Skeletal muscle tissue (tissue), 4 donors: ENCODE data around the gene APOBEC3G. TPM values are rescaled to one million over a fixed set of nuclear protein-coding genes. Genes with fewer than 3 reads are reported as not detected.
"Not testable (repeated sequence)": the region's sequence is repeated elsewhere in the genome, so short reads cannot be mapped to it uniquely, and the experiment has no call there.

Experiments used
- H3K27ac ChIP-seq: one replicate; pipeline ENCODE4 v1.7.0; 2013; ENCODE audit warnings: mild to moderate bottlenecking, low read depth, low read length, inconsistent platforms
- H3K27me3 ChIP-seq, 3 donors: one replicate each; pipeline ENCODE4 v1.7.0; 2013; ENCODE audit warnings: low read length in 3 of 3; ENCODE audit not compliant: control insufficient read depth in 3 of 3, insufficient read depth in 3 of 3
- H3K36me3 ChIP-seq, 3 donors: one replicate each; pipeline ENCODE4 v1.7.0; 2013; ENCODE audit warnings: low read length in 3 of 3; ENCODE audit not compliant: control insufficient read depth in 3 of 3, insufficient read depth in 3 of 3
- H3K4me1 ChIP-seq, 3 donors: one replicate each; pipeline ENCODE4 v1.7.0; 2013; ENCODE audit warnings: low read length in 3 of 3, mild to moderate bottlenecking in 3 of 3; ENCODE audit not compliant: control insufficient read depth in 3 of 3, insufficient read depth in 3 of 3
- H3K4me3 ChIP-seq, 3 donors: one replicate each; pipeline ENCODE4 v1.7.0; 2013; ENCODE audit warnings: low read length in 3 of 3
- H3K9ac ChIP-seq, 3 donors: one replicate each; pipeline ENCODE4 v1.7.0; 2013; ENCODE audit warnings: low read length in 3 of 3, mild to moderate bottlenecking in 3 of 3, moderate library complexity in 2 of 3, low read depth in 1 of 3
- H3K9me3 ChIP-seq, 3 donors: one replicate each; pipeline ENCODE4 v1.7.0; 2013; ENCODE audit warnings: low read length in 3 of 3; ENCODE audit not compliant: control insufficient read depth in 3 of 3
- total RNA-seq: library from RNA; depleted of rRNA; stranded (reverse); fragments of >200 nt; gene quantifications from one replicate; pipeline ENCODE4 v1.2.3, GENCODE V29; 2014
- donor health status: Osteomylitis.

The APOBEC3G gene
- total RNA-seq, 1 donor from 2014 or later = 6.3 TPM

GRCh38 chr22:39066442-39067276 lies 10.4 kb upstream of the APOBEC3G start:
- not testable (repeated sequence) for H3K4me1 ChIP-seq, H3K27me3 ChIP-seq, H3K36me3 ChIP-seq, H3K9ac ChIP-seq, H3K9me3 ChIP-seq, H3K27ac ChIP-seq, H3K4me3 ChIP-seq

GRCh38 chr22:39068033-39068785 lies 8.9 kb upstream of the APOBEC3G start:
- Histone ChIP-seq H3K4me1 (no peaks in the 10 kb centered on the region), H3K4me3 (no peak overlapping the region), H3K9me3 (no peaks in the 10 kb centered on the region), H3K27me3 (peaks cover 0 to 4% (median 0%) of the 10 kb centered on the region in 3 donors), H3K9ac (no peak overlapping the region), H3K36me3 (no peaks in the 10 kb centered on the region), H3K27ac (no peak overlapping the region)

- no peak overlapping the region for H3K9ac ChIP-seq
- no peaks in the 10 kb centered on the region for H3K9me3 ChIP-seq
- H3K4me3 ChIP-seq = no peak overlapping the region
- no peaks in the 10 kb centered on the region for H3K36me3 ChIP-seq
- no peak overlapping the region for H3K27ac ChIP-seq
- H3K4me1 ChIP-seq = no peaks in the 10 kb centered on the region
- peaks cover 0 to 4% (median 0%) of the 10 kb centered on the region in 3 donors for H3K27me3 ChIP-seq
These were observed 6.9 kb upstream of the APOBEC3G start for GRCh38 chr22:39070186-39070585.

- not testable (repeated sequence) for H3K36me3 ChIP-seq, H3K27ac ChIP-seq, H3K4me1 ChIP-seq, H3K9me3 ChIP-seq, H3K27me3 ChIP-seq, H3K4me3 ChIP-seq, H3K9ac ChIP-seq
These were observed 4.5 kb upstream of the APOBEC3G start for GRCh38 chr22:39072581-39072981.

GRCh38 chr22:39073981-39074380 lies 3.1 kb upstream of the APOBEC3G start:
- no peak overlapping the region for H3K27ac ChIP-seq
- no peak overlapping the region for H3K9ac ChIP-seq
- H3K4me3 ChIP-seq = no peak overlapping the region
- H3K27me3 ChIP-seq = peaks cover 0 to 4% (median 0%) of the 10 kb centered on the region in 3 donors
- peaks cover 0 to 5% (median 0%) of the 10 kb centered on the region in 3 donors for H3K4me1 ChIP-seq
- H3K9me3 ChIP-seq = no peaks in the 10 kb centered on the region
- no peaks in the 10 kb centered on the region for H3K36me3 ChIP-seq

GRCh38 chr22:39076155-39077025 lies 685 bp upstream of the APOBEC3G start:
- H3K27ac ChIP-seq, H3K9me3 ChIP-seq, H3K4me3 ChIP-seq, H3K27me3 ChIP-seq, H3K9ac ChIP-seq, H3K36me3 ChIP-seq, H3K4me1 ChIP-seq: not testable (repeated sequence)

- not testable (repeated sequence) for H3K36me3 ChIP-seq, H3K4me1 ChIP-seq, H3K9me3 ChIP-seq, H3K9ac ChIP-seq, H3K27ac ChIP-seq, H3K27me3 ChIP-seq
- peak overlapping the region in 2 of 3 donors; percentile 51 to 59 for H3K4me3 ChIP-seq
These were observed 837 bp downstream of the APOBEC3G start for GRCh38 chr22:39077912-39078311.

GRCh38 chr22:39078329-39078728 lies 1.3 kb downstream of the APOBEC3G start:
- no peaks in the 10 kb centered on the region for H3K36me3 ChIP-seq
- H3K27ac ChIP-seq = no peak overlapping the region
- no peaks in the 10 kb centered on the region for H3K9me3 ChIP-seq
- H3K27me3 ChIP-seq = no peaks in the 10 kb centered on the region
- H3K9ac ChIP-seq = no peak overlapping the region
- H3K4me3 ChIP-seq = no peak overlapping the region
- H3K4me1 ChIP-seq = peaks cover 0 to 5% (median 0%) of the 10 kb centered on the region in 3 donors

- H3K36me3 ChIP-seq, H3K27me3 ChIP-seq, H3K9ac ChIP-seq, H3K4me1 ChIP-seq, H3K9me3 ChIP-seq, H3K4me3 ChIP-seq, H3K27ac ChIP-seq: not testable (repeated sequence)
These were observed 2.1 kb downstream of the APOBEC3G start for GRCh38 chr22:39079054-39079637.
